Loucy (cell line): ENCODE measurements around the gene TMEM190.

ENCODE experiments used
- CTCF ChIP-seq: fragments of 200-600 bp; sonication (generic); conservative IDR thresholded peaks from 2 replicates; pipeline ENCODE4 v1.5.1; 2014; ENCODE audit warnings: mild to moderate bottlenecking, antibody characterized with exemption, low read length
- EZH2phosphoT487 ChIP-seq: fragments of 200-600 bp; IDR thresholded peaks from 2 replicates; pipeline ENCODE4 v1.6.1; 2018; ENCODE audit warnings: antibody characterized with exemption, mild to moderate bottlenecking, moderate library complexity, borderline replicate concordance

- TF ChIP-seq CTCF (no peak), EZH2phosphoT487 (no peak)
Observed at GRCh38 chr19:55365964-55366363, 10.7 kb upstream of the TMEM190 start.
